SH-SY5Y (cell line): Measurements from ENCODE around the gene CARNS1.

Source experiments
- GATA2 ChIP-seq: IDR thresholded peaks from 2 replicates; pipeline ENCODE4 v1.6.1; 2011; ENCODE audit warnings: mild to moderate bottlenecking, low read depth, low read length
- GATA3 ChIP-seq: IDR thresholded peaks from 2 replicates; pipeline ENCODE4 v1.6.1; 2011; ENCODE audit warnings: low read depth, mild to moderate bottlenecking, low read length, moderate library complexity

DNA sequence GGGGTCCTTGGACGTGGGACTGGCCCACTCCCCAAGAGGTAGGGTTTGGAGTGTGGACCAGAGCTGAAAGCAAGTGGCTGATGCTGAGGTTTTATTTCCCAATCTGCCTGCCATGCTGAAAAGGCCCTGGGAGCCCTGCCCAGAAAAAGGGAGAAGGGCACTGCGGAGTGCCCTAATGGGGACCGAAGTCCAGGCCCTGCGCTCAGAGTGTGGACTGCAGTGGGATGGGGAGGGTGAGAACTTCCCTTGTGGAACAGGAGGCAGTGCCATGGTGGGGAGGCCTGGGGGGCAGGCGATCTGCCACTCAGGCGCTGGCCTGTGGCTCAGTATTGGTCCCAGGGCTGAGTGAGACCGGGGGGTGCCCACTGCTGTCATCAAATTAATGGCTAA lies 32.7 kb downstream of the CARNS1 start:
- TF ChIP-seq GATA2 (no peak), GATA3 (no peak)
